Raji (cell line): ENCODE measurements around the gene PIEZO2.

Experiments used
- POLR2A ChIP-seq: IDR thresholded peaks from 2 replicates; pipeline ENCODE4 v1.6.1; 2011; ENCODE audit warnings: low read depth, low read length, control low read depth; ENCODE audit not compliant: insufficient read depth

Gene PIEZO2

DNA sequence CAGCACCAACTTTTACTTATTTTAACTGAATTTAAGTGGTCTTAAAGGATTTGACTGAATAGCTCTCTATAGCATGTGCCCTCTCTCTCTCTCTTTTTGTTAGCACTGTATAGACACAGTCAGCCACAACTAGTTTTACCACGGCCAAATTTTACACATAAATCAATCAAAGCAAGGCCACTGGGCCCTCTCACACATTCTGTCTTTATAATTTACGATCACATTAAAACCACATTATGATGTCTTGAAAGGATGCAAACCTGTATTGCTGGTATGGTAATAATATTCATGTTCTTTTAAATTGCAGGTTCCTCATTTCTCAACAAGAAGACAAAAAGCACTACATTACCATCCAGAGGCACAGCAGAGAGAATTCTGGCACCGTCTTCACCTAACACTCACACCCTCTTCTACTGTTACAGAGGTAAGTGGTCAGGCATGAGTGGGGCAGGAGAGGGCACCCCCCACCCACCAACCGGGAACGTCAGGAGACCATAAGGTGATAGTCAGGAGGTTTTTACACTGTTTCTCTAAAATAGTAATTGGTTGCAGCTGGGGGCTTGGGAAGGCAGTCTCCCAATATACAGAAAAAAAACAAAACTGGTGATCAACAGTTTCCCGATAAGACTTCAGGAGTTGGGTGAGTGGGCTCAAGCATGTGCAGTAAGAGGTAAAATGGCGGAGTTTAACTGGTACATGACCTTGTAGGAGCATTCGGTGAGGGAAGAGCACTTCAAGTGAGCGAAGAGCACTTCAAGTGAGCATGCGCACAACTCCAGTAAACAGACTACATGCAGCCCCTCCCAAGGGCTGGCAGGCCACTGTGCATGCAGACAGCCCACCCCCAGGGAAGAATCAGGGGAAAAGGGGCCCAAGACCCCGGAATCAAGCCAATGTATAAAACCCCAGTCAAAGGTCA, 296.7 kb downstream of the PIEZO2 start:
- TF ChIP-seq POLR2A = no peak

GRCh38 chr18:10851824-10852319, 297.5 kb downstream of the PIEZO2 start:
- TF ChIP-seq POLR2A = no peak

GRCh38 chr18:10850840-10851239, 298.5 kb downstream of the PIEZO2 start:
- no peak for TF ChIP-seq POLR2A

- TF ChIP-seq POLR2A = no peak
These were observed 299.2 kb downstream of the PIEZO2 start for GRCh38 chr18:10850216-10850615.

GRCh38 chr18:10847907-10848306, 301.5 kb downstream of the PIEZO2 start:
- TF ChIP-seq POLR2A = no peak

GRCh38 chr18:10847408-10847790, 302.0 kb downstream of the PIEZO2 start:
- no peak for TF ChIP-seq POLR2A

DNA sequence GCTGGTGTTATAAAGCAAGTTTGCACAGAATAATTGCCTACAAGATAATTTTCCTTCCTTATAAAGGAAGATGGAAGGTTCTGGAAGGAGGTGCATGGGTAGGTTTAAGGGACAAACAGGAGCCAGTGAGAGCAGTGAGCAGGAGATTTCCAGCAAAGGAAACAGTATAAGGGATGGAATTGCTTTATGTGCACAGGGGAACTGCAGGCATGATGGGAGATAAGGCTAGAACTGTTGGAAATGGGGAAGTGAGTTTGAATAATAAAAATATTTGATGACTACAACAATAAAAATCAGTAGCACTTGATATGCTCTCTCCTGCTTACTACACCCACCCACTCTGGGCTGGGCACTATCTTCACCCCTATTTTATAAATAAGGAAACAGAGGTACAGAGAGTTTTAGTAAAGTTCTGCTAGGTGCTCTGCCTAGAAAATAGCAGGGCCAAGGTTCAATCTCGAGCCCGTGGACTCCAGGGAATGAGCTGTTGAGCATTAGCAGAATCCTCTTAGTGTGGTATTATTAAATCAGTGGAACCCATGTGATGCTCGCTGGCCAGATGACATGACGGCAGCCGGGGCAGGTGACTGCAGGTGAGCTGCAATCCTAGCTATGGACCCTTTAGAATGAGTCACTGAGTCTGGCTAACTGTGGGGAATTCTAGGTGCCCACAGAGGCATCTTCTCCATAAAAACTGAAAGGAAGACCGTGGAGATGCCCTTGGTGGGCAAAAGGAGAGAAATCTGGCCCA, 302.5 kb downstream of the PIEZO2 start:
- no peak for TF ChIP-seq POLR2A

DNA sequence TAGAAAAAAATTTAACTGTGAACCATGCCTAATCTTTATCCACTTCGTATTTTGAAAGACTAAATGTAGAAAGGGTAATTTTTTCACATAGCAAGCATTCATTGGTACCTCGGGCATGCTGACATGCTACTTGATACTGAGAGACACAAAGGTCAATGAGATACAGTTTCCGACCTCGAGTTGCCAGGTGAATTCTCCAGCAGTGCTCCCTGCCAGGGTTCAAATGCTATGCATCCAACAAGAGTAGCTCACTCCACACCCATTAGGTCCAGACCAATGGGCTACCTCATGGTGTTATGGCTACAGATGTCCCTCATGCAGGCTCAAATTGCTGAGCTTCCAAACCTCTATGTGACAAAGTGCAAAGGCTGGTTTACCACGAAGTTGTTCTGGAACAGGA, 305.8 kb downstream of the PIEZO2 start:
- TF ChIP-seq POLR2A = no peak

DNA sequence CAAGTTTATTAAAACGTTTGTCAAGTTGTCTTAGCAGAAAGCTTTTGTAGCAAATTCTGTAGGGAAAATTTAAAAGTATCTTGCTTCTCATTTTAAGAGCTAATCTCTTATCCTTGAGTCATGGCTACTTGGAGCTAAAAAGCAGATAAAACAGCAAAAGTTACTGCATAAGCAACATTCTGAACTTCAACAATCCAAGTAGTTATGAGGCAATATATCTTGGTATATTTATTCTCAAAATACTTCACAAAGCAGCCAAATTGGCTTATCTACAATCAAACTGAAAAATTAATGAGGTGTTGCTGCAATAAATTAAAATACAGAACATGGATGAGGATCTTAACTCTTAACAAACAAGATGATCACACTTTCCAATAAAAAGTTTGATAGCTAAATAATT, 306.5 kb downstream of the PIEZO2 start:
- no peak for TF ChIP-seq POLR2A

- TF ChIP-seq POLR2A = no peak
These were observed 307.0 kb downstream of the PIEZO2 start for GRCh38 chr18:10842371-10842770.

- TF ChIP-seq POLR2A = no peak
These were observed 308.2 kb downstream of the PIEZO2 start for GRCh38 chr18:10841203-10841602.

GRCh38 chr18:10840743-10841142, 308.6 kb downstream of the PIEZO2 start:
- TF ChIP-seq POLR2A = no peak

DNA sequence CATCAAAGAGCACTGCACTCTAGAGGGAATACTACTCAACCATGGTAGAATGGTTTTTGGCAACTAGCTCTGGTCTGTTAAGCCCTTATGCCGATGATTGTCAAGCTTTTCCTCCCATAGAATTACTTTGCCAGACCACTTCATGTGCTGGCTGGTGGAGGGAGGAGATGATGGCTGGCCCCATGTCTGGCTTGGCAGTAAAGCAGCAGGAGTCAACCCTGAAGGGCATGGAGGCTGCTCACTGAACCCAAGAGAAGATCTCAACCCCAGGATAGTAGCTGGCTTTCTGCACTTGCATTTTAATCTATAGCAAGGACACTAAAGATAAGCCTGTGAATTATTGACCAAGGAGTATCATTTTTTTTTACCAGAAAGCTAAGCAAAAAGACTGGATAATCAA, 309.9 kb downstream of the PIEZO2 start:
- TF ChIP-seq POLR2A = no peak

DNA sequence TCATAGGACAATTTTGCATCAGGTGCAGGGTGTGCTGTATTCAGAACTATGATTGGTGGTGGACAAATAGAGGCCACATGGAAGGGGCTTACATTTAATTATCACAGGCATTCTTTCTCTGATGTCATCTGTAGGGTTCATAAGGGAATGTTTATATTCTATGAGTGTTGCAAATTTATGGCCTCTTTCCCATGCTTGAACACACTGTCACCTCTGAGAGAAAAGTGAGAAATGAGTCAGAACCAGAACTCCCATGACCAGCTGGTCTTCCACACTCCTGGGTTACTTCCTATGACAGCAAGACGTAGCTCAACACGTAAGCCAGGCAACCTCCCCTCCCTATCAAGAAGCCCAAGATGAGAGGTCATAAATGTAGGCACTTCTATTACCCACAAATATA, 310.8 kb downstream of the PIEZO2 start:
- no peak for TF ChIP-seq POLR2A

DNA sequence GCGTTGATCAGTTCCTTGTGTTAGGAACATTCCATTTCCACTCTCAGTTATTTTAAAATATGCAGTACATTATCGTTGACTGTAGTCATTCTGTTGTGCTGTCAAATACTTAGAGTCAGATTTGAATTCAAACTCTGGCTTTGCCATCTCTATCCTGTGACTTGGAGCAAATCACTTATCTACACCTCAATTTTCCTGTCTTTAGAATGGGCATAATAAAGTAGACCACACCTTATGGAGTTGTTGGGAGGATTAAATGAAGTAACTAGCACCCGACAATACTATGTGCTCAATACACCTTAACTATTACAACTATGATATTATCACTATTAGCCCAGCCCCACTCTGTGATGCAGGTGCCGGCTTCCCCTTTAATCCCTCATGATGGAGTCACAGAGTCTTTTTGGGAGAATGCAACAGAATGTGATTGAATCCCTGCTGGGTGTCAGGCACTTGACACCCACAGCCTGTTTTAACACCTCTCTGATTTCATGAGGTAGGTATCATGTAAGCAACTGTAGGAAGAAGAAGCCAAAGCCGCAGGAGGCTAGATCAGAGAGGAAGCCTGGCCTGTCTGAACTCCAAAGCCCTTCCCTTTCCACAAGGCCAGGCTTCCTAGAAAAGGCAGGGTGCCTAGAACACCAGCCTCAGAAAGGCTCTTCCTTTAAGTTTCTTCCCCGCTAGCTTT, 315.1 kb downstream of the PIEZO2 start:
- TF ChIP-seq POLR2A = no peak
